TTC549 (cell line): ENCODE data around the gene CCDC91.
"Not testable (repeated sequence)": the region's sequence is repeated elsewhere in the genome, so short reads cannot be mapped to it uniquely, and the experiment has no call there.

Experiments used
- FAIRE-seq: peaks from 2 replicates; lab custom pipeline; 2012; peaks lifted over from hg19 to GRCh38; lab: Jason Lieb, UNC

CCDC91 gene

GRCh38 chr12:28463396-28463795, 273.1 kb downstream of the CCDC91 start:
- no peak for FAIRE-seq

- FAIRE-seq = not testable (repeated sequence)
These were observed 281.5 kb downstream of the CCDC91 start for GRCh38 chr12:28471762-28472161.

GRCh38 chr12:28476206-28476605, 285.9 kb downstream of the CCDC91 start:
- not testable (repeated sequence) for FAIRE-seq

GRCh38 chr12:28479097-28479496, 288.8 kb downstream of the CCDC91 start:
- not testable (repeated sequence) for FAIRE-seq

- no peak for FAIRE-seq
These were observed 289.4 kb downstream of the CCDC91 start for GRCh38 chr12:28479683-28480082.

- no peak for FAIRE-seq
These were observed 293.9 kb downstream of the CCDC91 start for GRCh38 chr12:28484156-28484555.

- FAIRE-seq = no peak
These were observed 296.3 kb downstream of the CCDC91 start for GRCh38 chr12:28486521-28486920.

- FAIRE-seq = no peak
These were observed 299.0 kb downstream of the CCDC91 start for GRCh38 chr12:28489246-28489645.

GRCh38 chr12:28497889-28498411, 307.7 kb downstream of the CCDC91 start:
- no peak for FAIRE-seq

GRCh38 chr12:28498850-28499249, 308.6 kb downstream of the CCDC91 start:
- no peak for FAIRE-seq

GRCh38 chr12:28500373-28501024, 310.2 kb downstream of the CCDC91 start:
- FAIRE-seq = no peak

GRCh38 chr12:28506271-28506670, 316.0 kb downstream of the CCDC91 start:
- no peak for FAIRE-seq

- FAIRE-seq = no peak
These were observed 316.8 kb downstream of the CCDC91 start for GRCh38 chr12:28507033-28507432.

GRCh38 chr12:28507867-28508266, 317.6 kb downstream of the CCDC91 start:
- no peak for FAIRE-seq

GRCh38 chr12:28512406-28512805, 322.1 kb downstream of the CCDC91 start:
- FAIRE-seq = no peak

GRCh38 chr12:28512876-28513275, 322.6 kb downstream of the CCDC91 start:
- FAIRE-seq = no peak

- FAIRE-seq = no peak
These were observed 323.7 kb downstream of the CCDC91 start for GRCh38 chr12:28513983-28514382.

- FAIRE-seq = no peak
These were observed 326.8 kb downstream of the CCDC91 start for GRCh38 chr12:28517101-28517500.

- no peak for FAIRE-seq
These were observed 337.5 kb downstream of the CCDC91 start for GRCh38 chr12:28527631-28528249.

- FAIRE-seq = no peak
These were observed 345.0 kb downstream of the CCDC91 start for GRCh38 chr12:28535216-28535615.

GRCh38 chr12:28536088-28536487, 345.8 kb downstream of the CCDC91 start:
- no peak for FAIRE-seq

- no peak for FAIRE-seq
These were observed 347.2 kb downstream of the CCDC91 start for GRCh38 chr12:28537474-28537873.

- no peak for FAIRE-seq
These were observed 349.6 kb downstream of the CCDC91 start for GRCh38 chr12:28539691-28540323.
